ENCODE results near the gene PPP3R1. TPM values are rescaled to one million over a fixed set of nuclear protein-coding genes. Genes with fewer than 3 reads are reported as not detected.

Gene PPP3R1
- total RNA-seq, 1 donor: 38.4 TPM

DNA sequence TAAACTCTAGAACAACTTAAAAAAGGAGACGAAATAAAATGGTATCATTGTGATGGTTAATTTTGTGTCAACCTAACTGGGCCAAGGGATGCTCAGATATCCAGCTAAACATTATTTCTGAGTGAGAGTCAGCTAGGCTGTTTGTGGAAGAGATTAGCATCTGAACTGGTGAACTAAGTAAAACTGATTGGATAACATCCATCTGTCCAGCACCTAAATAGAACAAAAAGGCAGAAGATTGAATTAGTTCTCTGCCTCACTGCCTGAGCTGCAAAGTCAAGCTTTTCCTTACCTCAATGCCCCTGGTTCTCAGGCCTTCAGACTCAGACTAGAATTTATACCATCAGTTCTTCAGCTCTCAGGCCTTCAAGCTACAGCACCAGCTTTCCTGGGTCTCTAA, 30.0 kb downstream of the PPP3R1 start:
- no peak for DNase-seq (ENCODE audit: low read depth)
- no peak overlapping the region for H3K4me3 ChIP-seq (ENCODE audit: low read depth, low read length)
- TF ChIP-seq, protein P1, sequence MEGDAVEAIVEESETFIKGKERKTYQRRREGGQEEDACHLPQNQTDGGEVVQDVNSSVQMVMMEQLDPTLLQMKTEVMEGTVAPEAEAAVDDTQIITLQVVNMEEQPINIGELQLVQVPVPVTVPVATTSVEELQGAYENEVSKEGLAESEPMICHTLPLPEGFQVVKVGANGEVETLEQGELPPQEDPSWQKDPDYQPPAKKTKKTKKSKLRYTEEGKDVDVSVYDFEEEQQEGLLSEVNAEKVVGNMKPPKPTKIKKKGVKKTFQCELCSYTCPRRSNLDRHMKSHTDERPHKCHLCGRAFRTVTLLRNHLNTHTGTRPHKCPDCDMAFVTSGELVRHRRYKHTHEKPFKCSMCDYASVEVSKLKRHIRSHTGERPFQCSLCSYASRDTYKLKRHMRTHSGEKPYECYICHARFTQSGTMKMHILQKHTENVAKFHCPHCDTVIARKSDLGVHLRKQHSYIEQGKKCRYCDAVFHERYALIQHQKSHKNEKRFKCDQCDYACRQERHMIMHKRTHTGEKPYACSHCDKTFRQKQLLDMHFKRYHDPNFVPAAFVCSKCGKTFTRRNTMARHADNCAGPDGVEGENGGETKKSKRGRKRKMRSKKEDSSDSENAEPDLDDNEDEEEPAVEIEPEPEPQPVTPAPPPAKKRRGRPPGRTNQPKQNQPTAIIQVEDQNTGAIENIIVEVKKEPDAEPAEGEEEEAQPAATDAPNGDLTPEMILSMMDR (IDR thresholded peaks at IDR 0.05; ENCODE audit: insufficient read depth, low read depth, low read length): no peak

DNA sequence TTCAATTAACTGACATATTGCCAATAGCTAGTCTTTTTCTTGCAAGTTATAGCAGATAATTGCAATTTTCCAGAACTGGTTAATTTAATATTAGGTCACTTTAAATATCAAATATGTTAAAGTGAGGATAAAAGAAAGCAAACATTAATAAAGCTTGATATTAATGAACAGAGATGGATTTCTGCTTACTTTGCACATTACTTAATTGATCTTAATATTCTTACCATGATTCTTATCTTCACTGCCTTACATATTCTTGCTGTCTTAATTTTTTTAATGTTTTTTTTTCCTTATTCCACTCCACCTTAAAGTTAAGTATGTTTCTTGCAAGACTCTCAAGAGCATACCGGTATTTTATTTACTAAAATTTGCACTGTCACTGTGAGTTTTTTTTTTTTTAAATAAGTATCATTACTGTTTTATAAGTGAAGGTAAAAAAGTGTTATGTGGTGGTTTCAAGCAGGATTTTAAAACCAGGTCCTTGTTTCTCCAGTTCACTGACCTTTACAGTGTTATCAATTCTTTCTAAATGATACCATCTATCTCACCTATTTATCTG, 33.9 kb downstream of the PPP3R1 start:
- H3K4me3 ChIP-seq (ENCODE audit: low read depth, low read length): no peak overlapping the region
- no peak for DNase-seq (ENCODE audit: low read depth)
- TF ChIP-seq, protein P1 (IDR thresholded peaks at IDR 0.05; ENCODE audit: insufficient read depth, low read depth, low read length): no peak

DNA sequence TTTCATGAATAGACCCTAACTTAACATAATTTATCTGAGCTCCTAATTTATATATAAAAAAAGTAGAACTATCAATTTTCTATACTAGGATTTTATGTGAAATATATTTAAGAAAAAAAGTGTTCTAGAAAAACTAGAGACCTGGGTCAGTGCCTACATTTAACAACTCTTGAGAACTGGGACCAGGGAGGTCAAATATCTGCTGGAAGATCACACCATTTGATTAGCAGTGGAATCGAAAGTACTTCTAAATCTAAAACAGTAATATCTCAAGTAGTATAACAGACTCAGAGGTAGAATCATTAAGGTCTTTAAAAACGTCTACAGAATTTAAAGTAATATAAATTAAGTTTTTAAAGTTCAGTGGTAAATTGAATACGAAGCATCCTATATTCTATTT, 34.6 kb downstream of the PPP3R1 start:
- TF ChIP-seq, protein P1 (IDR thresholded peaks at IDR 0.05; ENCODE audit: insufficient read depth, low read depth, low read length): no peak
- H3K4me3 ChIP-seq (ENCODE audit: low read depth, low read length): no peak overlapping the region
- no peak for DNase-seq (ENCODE audit: low read depth)

DNA sequence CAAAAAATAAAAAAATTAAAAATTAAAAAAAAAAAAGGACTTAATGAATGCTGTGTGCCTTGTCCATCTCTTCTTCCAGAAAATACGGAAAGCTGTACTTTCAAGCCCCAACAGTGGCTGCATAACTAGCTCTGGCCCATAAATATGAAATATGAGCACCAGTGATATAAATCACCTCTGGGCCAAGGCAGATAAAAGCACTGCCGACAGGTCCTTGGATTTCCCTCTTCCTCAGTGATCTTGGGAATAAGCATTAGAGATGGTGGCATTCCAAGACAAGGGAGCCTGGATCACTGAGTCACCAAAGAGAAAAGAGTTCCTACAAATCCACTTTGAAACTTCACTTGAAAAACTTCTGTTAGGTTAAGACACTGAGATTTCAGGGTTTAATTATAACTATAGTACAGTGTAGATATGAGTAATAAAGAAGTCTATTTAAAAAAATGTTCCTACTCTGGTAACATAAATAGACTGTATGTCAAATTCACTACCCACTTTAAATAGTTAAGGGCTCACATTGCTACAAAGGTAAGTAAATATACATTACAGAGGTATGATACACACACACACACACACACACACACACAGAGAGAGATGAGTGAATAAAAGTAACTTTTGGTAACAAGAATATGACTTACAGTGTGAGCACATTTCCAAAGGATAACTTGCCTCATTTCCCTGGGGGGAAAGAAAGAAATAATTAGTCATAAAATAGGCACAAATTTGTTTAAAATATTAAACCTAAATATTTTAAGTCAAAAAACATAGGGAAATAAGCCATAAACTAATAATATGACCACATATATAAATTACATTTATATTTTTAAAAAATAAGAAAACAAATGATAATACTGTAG, 35.6 kb downstream of the PPP3R1 start:
- TF ChIP-seq, protein P1 (IDR thresholded peaks at IDR 0.05; ENCODE audit: insufficient read depth, low read depth, low read length): no peak
- H3K4me3 ChIP-seq (ENCODE audit: low read depth, low read length): no peak overlapping the region
- no peak for DNase-seq (ENCODE audit: low read depth)

DNA sequence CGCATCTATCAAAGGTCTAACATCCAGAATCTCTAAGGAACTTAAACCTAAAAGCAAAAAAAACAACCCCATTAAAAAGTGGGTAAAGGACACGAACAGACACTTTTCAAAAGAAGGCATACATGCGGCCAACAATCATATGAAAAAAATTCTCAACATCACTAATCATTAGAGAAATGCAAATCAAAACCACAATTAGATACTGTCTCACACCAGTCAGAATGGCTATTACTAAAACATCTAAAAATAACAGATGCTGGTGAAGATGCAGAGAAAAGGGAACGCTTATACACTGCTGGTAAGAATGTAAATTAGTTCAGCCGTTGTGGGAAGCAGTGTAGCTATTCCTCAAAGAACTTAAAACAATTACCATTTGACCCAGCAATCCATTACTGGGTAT, 38.0 kb downstream of the PPP3R1 start:
- no peak overlapping the region for H3K4me3 ChIP-seq (ENCODE audit: low read depth, low read length)
- TF ChIP-seq, protein P1 (IDR thresholded peaks at IDR 0.05; ENCODE audit: insufficient read depth, low read depth, low read length): no peak
- no peak for DNase-seq (ENCODE audit: low read depth)

DNA sequence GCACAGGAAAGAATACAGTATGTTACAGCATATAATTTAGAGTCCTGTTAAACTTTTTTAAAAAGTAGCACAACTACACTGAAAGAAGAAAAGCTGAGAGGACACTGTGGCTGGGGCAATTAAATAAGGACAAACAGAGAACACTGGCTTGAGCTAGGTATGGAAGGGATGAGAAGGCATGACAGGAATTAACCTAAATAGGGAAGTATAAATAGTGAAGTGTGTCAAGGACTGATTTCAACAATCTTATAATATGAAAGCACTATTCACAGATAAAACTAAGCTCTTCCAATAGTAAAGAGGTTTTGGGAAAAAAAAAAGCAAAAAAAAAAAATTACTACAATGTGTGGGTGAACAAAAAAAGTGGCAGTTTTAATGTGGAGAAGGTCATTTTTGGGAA, 45.5 kb downstream of the PPP3R1 start:
- DNase-seq (ENCODE audit: low read depth): no peak
- TF ChIP-seq, protein P1 (IDR thresholded peaks at IDR 0.05; ENCODE audit: insufficient read depth, low read depth, low read length): no peak
- no peak overlapping the region for H3K4me3 ChIP-seq (ENCODE audit: low read depth, low read length)
